NOMO-1 treated with DMSO at 0.1 percent for 48 hours (cell line): ENCODE results near the gene DCT.

Experiments
- DNase-seq: peaks from one replicate; lab custom pipeline; 2025; ENCODE audit not compliant: unreplicated experiment; lab: John Stamatoyannopoulos, UW

The DCT gene

GRCh38 chr13:94454906-94455305 is 24.6 kb downstream of the DCT start:
- no peak for DNase-seq

- DNase-seq, result no peak
These were observed 25.1 kb downstream of the DCT start for GRCh38 chr13:94454334-94454733.

GRCh38 chr13:94444826-94445225 is 34.7 kb downstream of the DCT start:
- DNase-seq, result no peak

GRCh38 chr13:94435604-94436226 is 43.8 kb downstream of the DCT start:
- DNase-seq, result peak; percentile 34

GRCh38 chr13:94433055-94433961 is 46.2 kb downstream of the DCT start:
- no peak for DNase-seq

- no peak for DNase-seq
These were observed 47.5 kb downstream of the DCT start for GRCh38 chr13:94431987-94432386.

GRCh38 chr13:94431574-94431973 is 47.9 kb downstream of the DCT start:
- no peak for DNase-seq

GRCh38 chr13:94427313-94427953 is 52.0 kb downstream of the DCT start:
- DNase-seq, result no peak

GRCh38 chr13:94419925-94420305 is 59.6 kb downstream of the DCT start:
- DNase-seq, result peak; percentile 36

GRCh38 chr13:94419304-94419924 is 60.1 kb downstream of the DCT start:
- DNase-seq, result peak; percentile 76

GRCh38 chr13:94417294-94417693 is 62.2 kb downstream of the DCT start:
- DNase-seq, result no peak

GRCh38 chr13:94416454-94417080 is 62.9 kb downstream of the DCT start:
- DNase-seq, result no peak

- no peak for DNase-seq
These were observed 63.8 kb downstream of the DCT start for GRCh38 chr13:94415500-94416237.

- DNase-seq, result no peak
These were observed 64.8 kb downstream of the DCT start for GRCh38 chr13:94414708-94415107.

GRCh38 chr13:94414141-94414540 is 65.3 kb downstream of the DCT start:
- DNase-seq, result no peak

- DNase-seq, result no peak
These were observed 65.9 kb downstream of the DCT start for GRCh38 chr13:94413598-94413944.

- no peak for DNase-seq
These were observed 66.4 kb downstream of the DCT start for GRCh38 chr13:94412870-94413597.

GRCh38 chr13:94411747-94412146 is 67.7 kb downstream of the DCT start:
- no peak for DNase-seq

GRCh38 chr13:94408314-94409036 is 71.0 kb downstream of the DCT start:
- no peak for DNase-seq
